Trophoblast cell (in vitro differentiated cells and primary cell): ENCODE results near the gene PPAN.

Source experiments
- DNase-seq, 2 donors: peaks; one replicate each; pipeline ENCODE4 v3.0.0-alpha.2; 2016
- H2AFZ ChIP-seq: 2 replicates; pipeline ENCODE4 v1.6.1; 2013; ENCODE audit warnings: low read length, moderate library complexity, mild to moderate bottlenecking; ENCODE audit not compliant: insufficient read depth, poor library complexity
- H2AK5ac ChIP-seq: 2 replicates; pipeline ENCODE4 v1.6.1; 2013; ENCODE audit warnings: mild to moderate bottlenecking, low read length
- H2BK120ac ChIP-seq: 2 replicates; pipeline ENCODE4 v1.6.1; 2013; ENCODE audit warnings: low read length, mild to moderate bottlenecking, moderate library complexity; ENCODE audit not compliant: insufficient read depth, poor library complexity
- H2BK12ac ChIP-seq: 2 replicates; pipeline ENCODE4 v1.6.1; 2013; ENCODE audit warnings: mild to moderate bottlenecking, low read length, moderate library complexity
- H2BK5ac ChIP-seq: 2 replicates; pipeline ENCODE4 v1.6.1; 2013; ENCODE audit warnings: low read length, low read depth, moderate library complexity, mild to moderate bottlenecking; ENCODE audit not compliant: poor library complexity
- H3K14ac ChIP-seq: 2 replicates; pipeline ENCODE4 v1.6.1; 2013; ENCODE audit warnings: mild to moderate bottlenecking, low read length
- H3K18ac ChIP-seq: 2 replicates; pipeline ENCODE4 v1.6.1; 2013; ENCODE audit warnings: mild to moderate bottlenecking, low read length
- H3K23ac ChIP-seq: 2 replicates; pipeline ENCODE4 v1.6.1; 2013; ENCODE audit warnings: low read length
- H3K27ac ChIP-seq: 2 replicates; pipeline ENCODE4 v1.5.1; 2013; ENCODE audit warnings: low read depth, mild to moderate bottlenecking, inconsistent platforms, low read length, moderate library complexity
- H3K27me3 ChIP-seq: 2 replicates; pipeline ENCODE4 v1.6.1; 2013; ENCODE audit warnings: inconsistent platforms, mild to moderate bottlenecking, low read length, moderate library complexity; ENCODE audit not compliant: insufficient read depth
- H3K36me3 ChIP-seq, 2 experiments: 1 replicate in 1 of 2; 2 replicates in 1 of 2; pipeline ENCODE4 v1.6.1; 2013; ENCODE audit warnings: low read length in 2 of 2, mild to moderate bottlenecking in 2 of 2, moderate library complexity in 1 of 2; ENCODE audit not compliant: insufficient read depth in 2 of 2, control insufficient read depth in 1 of 2
- H3K4ac ChIP-seq: 2 replicates; pipeline ENCODE4 v1.6.1; 2013; ENCODE audit warnings: low read depth, mild to moderate bottlenecking, low read length, moderate library complexity
- H3K4me1 ChIP-seq, 2 experiments: 1 replicate in 1 of 2; 2 replicates in 1 of 2; pipeline ENCODE4 v1.6.1; 2013; ENCODE audit warnings: low read length in 2 of 2, mild to moderate bottlenecking in 2 of 2, moderate library complexity in 1 of 2; ENCODE audit not compliant: insufficient read depth in 2 of 2, control insufficient read depth in 1 of 2
- H3K4me2 ChIP-seq: 2 replicates; pipeline ENCODE4 v1.6.1; 2013; ENCODE audit warnings: inconsistent platforms, mild to moderate bottlenecking, low read length, moderate library complexity
- H3K4me3 ChIP-seq: 2 replicates; pipeline ENCODE4 v1.5.1; 2013; ENCODE audit warnings: mild to moderate bottlenecking, low read depth, low read length, inconsistent platforms
- H3K79me1 ChIP-seq: one replicate; pipeline ENCODE4 v1.6.1; 2013; ENCODE audit warnings: low read length
- H3K79me2 ChIP-seq: 2 replicates; pipeline ENCODE4 v1.6.1; 2013; ENCODE audit warnings: low read length, mild to moderate bottlenecking; ENCODE audit not compliant: control insufficient read depth, insufficient read depth, poor library complexity
- H3K9ac ChIP-seq: 2 replicates; pipeline ENCODE4 v1.6.1; 2013; ENCODE audit warnings: mild to moderate bottlenecking, low read length
- H3K9me3 ChIP-seq: 2 replicates; pipeline ENCODE4 v1.6.1; 2013; ENCODE audit warnings: low read depth, mild to moderate bottlenecking, control low read depth, inconsistent platforms, low read length; ENCODE audit not compliant: insufficient read depth
- H4K12ac ChIP-seq: 2 replicates; pipeline ENCODE4 v1.6.1; 2013; ENCODE audit warnings: low read depth, mild to moderate bottlenecking, low read length, moderate library complexity
- H4K8ac ChIP-seq: 2 replicates; pipeline ENCODE4 v1.6.1; 2013; ENCODE audit warnings: low read depth, mild to moderate bottlenecking, low read length, moderate library complexity
- H4K91ac ChIP-seq: one replicate; pipeline ENCODE4 v1.6.1; 2013; ENCODE audit warnings: low read depth, mild to moderate bottlenecking, low read length, moderate library complexity
- WGBS: extraction: QIAGEN DNeasy Blood & Tissue Kit; methylation state at CpG from one replicate; pipeline ENCODE4 v1.1.7; 2013; ENCODE audit warnings: missing lambda C conversion rate; ENCODE audit not compliant: insufficient read length, insufficient coverage; ENCODE audit errors: extremely low coverage; 5-methylcytosine and 5-hydroxymethylcytosine counted together

The PPAN gene

GRCh38 chr19:10110972-10111317, 4.8 kb downstream of the PPAN start:
- Histone ChIP-seq H3K4me1 (peaks cover 0 to 9% of the 10 kb centered on the region in 2 experiments), H2AK5ac (no peak overlapping the region), H3K36me3 (peaks cover 52 to 66% of the 10 kb centered on the region in 2 experiments), H3K79me1 (peaks cover 3% of the 10 kb centered on the region), H3K79me2 (peaks cover 9% of the 10 kb centered on the region), H3K9ac (no peak overlapping the region), H3K4me3 (no peak overlapping the region), H4K8ac (no peak overlapping the region), H3K4ac (no peak overlapping the region), H4K91ac (no peak overlapping the region), H3K18ac (no peak overlapping the region), H2BK5ac (no peak overlapping the region), H3K27me3 (no peaks in the 10 kb centered on the region), H3K9me3 (no peaks in the 10 kb centered on the region), H3K27ac (no peak overlapping the region), H3K4me2 (no peak overlapping the region), H3K14ac (no peak overlapping the region), H4K12ac (no peak overlapping the region), H3K23ac (no peak overlapping the region), H2AFZ (no peak overlapping the region), H2BK120ac (no peak overlapping the region), H2BK12ac (no peak overlapping the region)
- DNase-seq, result no peak
- no CpG with 5 or more reads among the region's 19 CpGs for WGBS

GRCh38 chr19:10111405-10111811, 5.2 kb downstream of the PPAN start, which contains the start of gene P2RY11:
P2RY11 (plus strand) TSS chr19:10111693; CDS start chr19:10111722, 29 bp downstream.
- Histone ChIP-seq H4K91ac (no peak within 1 kb of the TSS), H3K9ac (no peak within 1 kb of the TSS), H3K14ac (no peak within 1 kb of the TSS), H3K27me3 (no peaks in the 10 kb centered on the region), H3K27ac (no peak within 1 kb of the TSS), H3K23ac (no peak within 1 kb of the TSS), H2BK5ac (no peak within 1 kb of the TSS), H3K18ac (no peak within 1 kb of the TSS), H3K79me2 (peaks cover 7% of the 10 kb centered on the region), H3K4ac (no peak within 1 kb of the TSS), H4K8ac (no peak within 1 kb of the TSS), H3K9me3 (no peaks in the 10 kb centered on the region), H4K12ac (no peak within 1 kb of the TSS), H3K4me2 (no peak within 1 kb of the TSS), H3K4me1 (peaks cover 0 to 9% of the 10 kb centered on the region in 2 experiments), H3K4me3 (no peak within 1 kb of the TSS), H3K79me1 (peaks cover under 1% of the 10 kb centered on the region), H3K36me3 (peaks cover 56 to 70% of the 10 kb centered on the region in 2 experiments), H2AFZ (no peak within 1 kb of the TSS), H2AK5ac (no peak within 1 kb of the TSS), H2BK12ac (no peak within 1 kb of the TSS), H2BK120ac (no peak within 1 kb of the TSS)
- DNase-seq, result no peak
- WGBS, result no CpG with 5 or more reads among the region's 8 CpGs

DNA sequence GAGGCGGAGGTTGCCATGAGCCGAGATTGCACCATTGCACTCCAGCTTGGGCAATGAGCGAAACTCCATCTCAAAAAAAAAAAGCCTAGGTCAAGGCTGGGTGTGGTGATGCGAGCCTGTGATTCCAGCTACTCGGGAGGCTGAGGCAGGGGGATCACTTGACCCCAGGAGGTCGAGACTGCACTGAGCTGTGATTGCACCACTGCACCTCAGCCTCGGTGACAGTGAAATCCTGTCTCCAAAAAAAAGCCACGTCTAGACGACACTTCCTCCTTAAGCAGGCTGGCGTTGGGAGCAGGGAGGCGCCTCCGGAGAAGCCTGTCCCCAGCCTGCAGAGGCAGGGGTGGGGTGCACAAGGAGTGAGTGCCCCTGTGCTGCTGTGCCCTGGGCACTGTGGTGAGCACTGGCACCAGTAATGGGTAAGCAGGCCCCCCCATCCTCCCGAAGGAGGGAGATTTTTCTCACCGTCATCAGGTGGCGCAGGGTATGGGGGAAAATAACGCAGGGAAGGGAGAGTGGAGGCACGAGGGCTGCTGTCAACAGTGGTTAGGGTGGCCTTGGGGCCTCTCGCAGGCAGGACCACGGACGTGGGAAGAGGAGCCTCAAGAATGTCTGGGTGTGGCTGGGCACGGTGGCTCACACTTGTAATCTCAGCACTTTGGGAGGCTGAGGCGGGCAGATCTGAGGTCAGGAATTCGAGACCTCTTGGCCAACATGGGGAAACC, 6.0 kb downstream of the PPAN start:
- Histone ChIP-seq H4K91ac (no peak overlapping the region), H3K4ac (no peak overlapping the region), H3K36me3 (peaks cover 64 to 77% of the 10 kb centered on the region in 2 experiments), H3K4me3 (no peak overlapping the region), H3K27me3 (no peaks in the 10 kb centered on the region), H3K18ac (no peak overlapping the region), H2BK120ac (no peak overlapping the region), H3K79me2 (peaks cover under 1% of the 10 kb centered on the region), H3K14ac (no peak overlapping the region), H2BK12ac (no peak overlapping the region), H2AK5ac (no peak overlapping the region), H3K27ac (no peak overlapping the region), H4K8ac (no peak overlapping the region), H4K12ac (no peak overlapping the region), H3K4me2 (no peak overlapping the region), H3K4me1 (peaks cover 0 to 3% of the 10 kb centered on the region in 2 experiments), H3K9me3 (no peaks in the 10 kb centered on the region), H3K79me1 (no peaks in the 10 kb centered on the region), H3K9ac (no peak overlapping the region), H3K23ac (no peak overlapping the region), H2BK5ac (no peak overlapping the region), H2AFZ (no peak overlapping the region)
- WGBS, result no CpG with 5 or more reads among the region's 23 CpGs
- peak in 1 of 2 donors; percentile 28 for DNase-seq

DNA sequence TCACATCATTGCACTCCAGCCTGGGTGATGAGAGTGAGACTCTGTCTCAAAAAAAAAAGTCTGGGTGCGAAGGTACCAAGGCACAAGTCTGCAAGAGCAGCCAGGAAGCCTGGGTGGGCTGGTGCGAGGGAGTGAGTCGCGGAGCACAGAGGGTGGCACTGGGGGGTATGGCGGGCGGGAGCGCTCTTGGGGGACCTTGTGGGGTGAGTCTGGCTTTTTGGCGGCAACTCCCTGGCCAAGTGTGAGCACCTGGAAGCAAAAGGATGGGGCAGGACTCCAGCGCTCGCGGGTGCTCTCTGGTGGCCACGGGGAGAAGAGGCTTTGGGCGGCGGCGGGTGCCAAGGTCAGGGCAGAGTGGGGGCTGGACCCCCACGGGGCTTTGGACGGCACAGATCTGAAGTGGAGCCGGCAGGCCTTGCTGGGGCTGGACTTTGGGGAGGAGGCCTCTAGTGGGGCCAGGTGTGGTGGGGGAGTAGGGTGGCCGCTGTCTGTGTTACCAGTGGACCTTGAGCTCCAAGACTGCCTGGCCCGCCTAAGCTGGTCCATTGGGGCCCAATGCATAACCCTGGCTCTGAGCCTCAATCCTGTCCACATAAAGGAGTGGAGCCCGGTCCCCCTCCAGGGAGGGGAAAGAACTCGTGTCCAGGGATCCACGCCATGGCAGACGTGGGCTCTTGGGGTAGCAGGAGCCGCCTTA, 6.9 kb downstream of the PPAN start:
- H3K9ac ChIP-seq, result no peak overlapping the region
- no peaks in the 10 kb centered on the region for H3K79me1 ChIP-seq
- no peak overlapping the region for H4K12ac ChIP-seq
- no peak overlapping the region for H2AK5ac ChIP-seq
- no peak overlapping the region for H2AFZ ChIP-seq
- no peak overlapping the region for H2BK5ac ChIP-seq
- no peak overlapping the region for H3K4me3 ChIP-seq
- H4K91ac ChIP-seq, result no peak overlapping the region
- no peaks in the 10 kb centered on the region for H3K9me3 ChIP-seq
- peak; percentile 37 to 58 for DNase-seq
- H3K18ac ChIP-seq, result no peak overlapping the region
- no peak overlapping the region for H3K27ac ChIP-seq
- H3K4ac ChIP-seq, result no peak overlapping the region
- no peak overlapping the region for H3K4me2 ChIP-seq
- no peak overlapping the region for H2BK120ac ChIP-seq
- peaks cover 0 to 2% of the 10 kb centered on the region in 2 experiments for H3K4me1 ChIP-seq
- no peak overlapping the region for H4K8ac ChIP-seq
- no peak overlapping the region for H2BK12ac ChIP-seq
- no peaks in the 10 kb centered on the region for H3K27me3 ChIP-seq
- no CpG with 5 or more reads among the region's 25 CpGs for WGBS
- H3K36me3 ChIP-seq, result peaks cover 66 to 76% of the 10 kb centered on the region in 2 experiments
- H3K23ac ChIP-seq, result no peak overlapping the region
- no peaks in the 10 kb centered on the region for H3K79me2 ChIP-seq
- H3K14ac ChIP-seq, result no peak overlapping the region
